ENCODE measurements around the gene STXBP1. TPM values are rescaled to one million over a fixed set of nuclear protein-coding genes. Genes with fewer than 3 reads are reported as not detected.

The STXBP1 gene
- total and polyA plus RNA-seq, 2 of the 13 experiments (the other 11 are each of a cell fraction or from before 2014, with no cell fraction given), result 2.9 TPM

- TF ChIP-seq, protein P1, sequence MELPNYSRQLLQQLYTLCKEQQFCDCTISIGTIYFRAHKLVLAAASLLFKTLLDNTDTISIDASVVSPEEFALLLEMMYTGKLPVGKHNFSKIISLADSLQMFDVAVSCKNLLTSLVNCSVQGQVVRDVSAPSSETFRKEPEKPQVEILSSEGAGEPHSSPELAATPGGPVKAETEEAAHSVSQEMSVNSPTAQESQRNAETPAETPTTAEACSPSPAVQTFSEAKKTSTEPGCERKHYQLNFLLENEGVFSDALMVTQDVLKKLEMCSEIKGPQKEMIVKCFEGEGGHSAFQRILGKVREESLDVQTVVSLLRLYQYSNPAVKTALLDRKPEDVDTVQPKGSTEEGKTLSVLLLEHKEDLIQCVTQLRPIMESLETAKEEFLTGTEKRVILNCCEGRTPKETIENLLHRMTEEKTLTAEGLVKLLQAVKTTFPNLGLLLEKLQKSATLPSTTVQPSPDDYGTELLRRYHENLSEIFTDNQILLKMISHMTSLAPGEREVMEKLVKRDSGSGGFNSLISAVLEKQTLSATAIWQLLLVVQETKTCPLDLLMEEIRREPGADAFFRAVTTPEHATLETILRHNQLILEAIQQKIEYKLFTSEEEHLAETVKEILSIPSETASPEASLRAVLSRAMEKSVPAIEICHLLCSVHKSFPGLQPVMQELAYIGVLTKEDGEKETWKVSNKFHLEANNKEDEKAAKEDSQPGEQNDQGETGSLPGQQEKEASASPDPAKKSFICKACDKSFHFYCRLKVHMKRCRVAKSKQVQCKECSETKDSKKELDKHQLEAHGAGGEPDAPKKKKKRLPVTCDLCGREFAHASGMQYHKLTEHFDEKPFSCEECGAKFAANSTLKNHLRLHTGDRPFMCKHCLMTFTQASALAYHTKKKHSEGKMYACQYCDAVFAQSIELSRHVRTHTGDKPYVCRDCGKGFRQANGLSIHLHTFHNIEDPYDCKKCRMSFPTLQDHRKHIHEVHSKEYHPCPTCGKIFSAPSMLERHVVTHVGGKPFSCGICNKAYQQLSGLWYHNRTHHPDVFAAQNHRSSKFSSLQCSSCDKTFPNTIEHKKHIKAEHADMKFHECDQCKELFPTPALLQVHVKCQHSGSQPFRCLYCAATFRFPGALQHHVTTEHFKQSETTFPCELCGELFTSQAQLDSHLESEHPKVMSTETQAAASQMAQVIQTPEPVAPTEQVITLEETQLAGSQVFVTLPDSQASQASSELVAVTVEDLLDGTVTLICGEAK (IDR thresholded peaks at IDR 0.05), result no peak
- TF ChIP-seq, protein P1 (CRISPR knock-in tag; IDR thresholded peaks at IDR 0.05), result no peak
- TF ChIP-seq ZFP36L2 (CRISPR knock-in tag; IDR thresholded peaks at IDR 0.05), result no peak
- no peak for TF ChIP-seq NFKB2 (CRISPR knock-in tag; IDR thresholded peaks at IDR 0.05; ENCODE audit: borderline replicate concordance)
- TF ChIP-seq ZNF691 (CRISPR knock-in tag; IDR thresholded peaks at IDR 0.05; ENCODE audit: borderline replicate concordance, low read depth), result no peak
- no peak for TF ChIP-seq RARA (CRISPR knock-in tag; IDR thresholded peaks at IDR 0.05)
- TF ChIP-seq TARDBP (CRISPR knock-in tag; IDR thresholded peaks at IDR 0.05), result no peak
- TF ChIP-seq, protein P2, sequence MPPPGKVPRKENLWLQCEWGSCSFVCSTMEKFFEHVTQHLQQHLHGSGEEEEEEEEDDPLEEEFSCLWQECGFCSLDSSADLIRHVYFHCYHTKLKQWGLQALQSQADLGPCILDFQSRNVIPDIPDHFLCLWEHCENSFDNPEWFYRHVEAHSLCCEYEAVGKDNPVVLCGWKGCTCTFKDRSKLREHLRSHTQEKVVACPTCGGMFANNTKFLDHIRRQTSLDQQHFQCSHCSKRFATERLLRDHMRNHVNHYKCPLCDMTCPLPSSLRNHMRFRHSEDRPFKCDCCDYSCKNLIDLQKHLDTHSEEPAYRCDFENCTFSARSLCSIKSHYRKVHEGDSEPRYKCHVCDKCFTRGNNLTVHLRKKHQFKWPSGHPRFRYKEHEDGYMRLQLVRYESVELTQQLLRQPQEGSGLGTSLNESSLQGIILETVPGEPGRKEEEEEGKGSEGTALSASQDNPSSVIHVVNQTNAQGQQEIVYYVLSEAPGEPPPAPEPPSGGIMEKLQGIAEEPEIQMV (CRISPR knock-in tag; IDR thresholded peaks at IDR 0.05; ENCODE audit: low read depth), result no peak
- TF ChIP-seq ZIK1 (CRISPR knock-in tag; IDR thresholded peaks at IDR 0.05; ENCODE audit: borderline replicate concordance, low read depth), result no peak
- no peak for TF ChIP-seq ZNF503 (CRISPR knock-in tag; IDR thresholded peaks at IDR 0.05)
- no peak for TF ChIP-seq ZNF749 (CRISPR knock-in tag; IDR thresholded peaks at IDR 0.05; ENCODE audit: borderline replicate concordance)
- no peak for TF ChIP-seq ARNT (IDR thresholded peaks at IDR 0.05)
- no peak for TF ChIP-seq EED (CRISPR knock-in tag; IDR thresholded peaks at IDR 0.05)
- no peak for TF ChIP-seq AGO1 (IDR thresholded peaks at IDR 0.05; ENCODE audit: low read depth, low read length, poor library complexity, severe bottlenecking)
- TF ChIP-seq ZBTB7B (CRISPR knock-in tag; IDR thresholded peaks at IDR 0.05), result 0 out of 2 replicates have a peak, but pooled peaks have one; percentile 18
- TF ChIP-seq POGZ (CRISPR knock-in tag; IDR thresholded peaks at IDR 0.05), result no peak
- TF ChIP-seq KDM5B (CRISPR knock-in tag; IDR thresholded peaks at IDR 0.05; ENCODE audit: borderline replicate concordance), result no peak
Measured at GRCh38 chr9:127730799-127731410, 118.8 kb downstream of the STXBP1 start (continued).

All from HepG2 (cell line).